PC-3 (cell line): ENCODE data around the gene SEC62. TPM values are rescaled to one million over a fixed set of nuclear protein-coding genes. Genes with fewer than 3 reads are reported as not detected.

ENCODE experiments used
- ATAC-seq: fragments of 200-7000 bp; cut with Tn5 transposase; 2 replicates; pipeline ENCODE4 v1.9.1; 2020; ENCODE audit warnings: mild to moderate bottlenecking, moderate library complexity
- BruUV-seq: library from RNA; stranded (reverse); fragments of 400-500 nt; replicated peaks from 2 replicates; lab custom pipeline; 2021; lab: Mats Ljungman, UMichigan
- CTCF ChIA-PET: fragments of 300-600 bp; sonication (Branson Sonifier 250); formaldehyde crosslinking; loops from one replicate; lab custom pipeline; 2022; ENCODE audit warnings: antibody characterized with exemption; lab: Charles Lee
- POLR2A ChIA-PET: fragments of 300-600 bp; sonication (Branson Sonifier 250); formaldehyde crosslinking; loops from one replicate; lab custom pipeline; 2022; ENCODE audit warnings: antibody characterized with exemption; ENCODE audit not compliant: unreplicated experiment; lab: Charles Lee
- DNase-seq: peaks from one replicate; pipeline ENCODE4 v3.0.0-alpha.2; 2015
- H2AFZ ChIP-seq: fragments of 300-600 bp; sonication (generic); 2 replicates; pipeline ENCODE4 v1.6.0; 2016; ENCODE audit warnings: antibody characterized with exemption, low read length
- H3F3A ChIP-seq: fragments of 300-600 bp; sonication (generic); one replicate; pipeline ENCODE4 v1.6.0; 2017; ENCODE audit warnings: antibody characterized with exemption, low read length, control low read depth, mild to moderate bottlenecking; ENCODE audit not compliant: unreplicated experiment
- H3K27ac ChIP-seq: fragments of 300-600 bp; sonication (generic); 2 replicates; pipeline ENCODE4 v1.5.1; 2016; ENCODE audit warnings: mild to moderate bottlenecking, low read length
- H3K27me3 ChIP-seq: fragments of 300-600 bp; sonication (generic); 2 replicates; pipeline ENCODE4 v1.6.1; 2016; ENCODE audit warnings: low read length, mixed read lengths
- H3K36me3 ChIP-seq: fragments of 300-600 bp; sonication (generic); 2 replicates; pipeline ENCODE4 v1.6.1; 2016; ENCODE audit warnings: low read depth, mixed run types, low read length, mixed read lengths
- H3K4me1 ChIP-seq: fragments of 300-600 bp; sonication (generic); 2 replicates; pipeline ENCODE4 v1.5.1; 2016; ENCODE audit warnings: low read length; ENCODE audit not compliant: insufficient read depth
- H3K4me2 ChIP-seq: fragments of 300-600 bp; sonication (generic); 2 replicates; pipeline ENCODE4 v1.6.0; 2016; ENCODE audit warnings: low read length
- H3K4me3 ChIP-seq: fragments of 300-600 bp; sonication (generic); 2 replicates; pipeline ENCODE4 v1.5.1; 2016; ENCODE audit warnings: mild to moderate bottlenecking, low read length, mixed read lengths
- H3K79me2 ChIP-seq: fragments of 300-600 bp; sonication (generic); 2 replicates; pipeline ENCODE4 v1.6.1; 2017; ENCODE audit warnings: low read length, mixed read lengths
- H3K9ac ChIP-seq: fragments of 300-600 bp; sonication (generic); 2 replicates; pipeline ENCODE4 v1.6.0; 2016; ENCODE audit warnings: mild to moderate bottlenecking, low read length
- H3K9me2 ChIP-seq: fragments of 300-600 bp; sonication (generic); replicated peaks from 2 replicates; pipeline ENCODE4 v1.6.1; 2016; ENCODE audit warnings: mixed run types, low read length, mixed read lengths
- H3K9me3 ChIP-seq: fragments of 300-600 bp; sonication (generic); 2 replicates; pipeline ENCODE4 v1.6.1; 2016; ENCODE audit warnings: low read length, mixed read lengths
- H4K20me1 ChIP-seq: fragments of 300-600 bp; sonication (generic); 2 replicates; pipeline ENCODE4 v1.6.1; 2016; ENCODE audit warnings: low read length, mixed read lengths
- CTCF ChIP-seq: fragments of 300-600 bp; sonication (generic); conservative IDR thresholded peaks from 2 replicates; pipeline ENCODE4 v1.5.1; 2017; ENCODE audit warnings: antibody characterized with exemption, low read depth, mild to moderate bottlenecking, low read length
- EZH2 ChIP-seq: fragments of 300-600 bp; sonication (generic); IDR thresholded peaks from one replicate; pipeline ENCODE4 v1.6.1; 2017; ENCODE audit warnings: antibody characterized with exemption, mild to moderate bottlenecking, low read length; ENCODE audit not compliant: unreplicated experiment
- EZH2phosphoT487 ChIP-seq: fragments of 300-600 bp; sonication (generic); IDR thresholded peaks from 2 replicates; pipeline ENCODE4 v1.6.1; 2018; ENCODE audit warnings: mild to moderate bottlenecking, antibody characterized with exemption, low read length, borderline replicate concordance
- intact Hi-C: fragments of 100-400 bp; cut with micrococcal nuclease; formaldehyde crosslinking; loops from 2 replicates; pipeline ENCODE4 v1.9.0; 2023
- total RNA-seq: library from RNA; depleted of rRNA; stranded (reverse); fragments of >200 nt; gene quantifications from 2 replicates; pipeline ENCODE4 v1.2.3, GENCODE V29; 2014

The SEC62 gene
- total RNA-seq, 1 experiment from 2014 or later = 31.8 TPM

- TF ChIP-seq EZH2 = no peak
- TF ChIP-seq EZH2phosphoT487 = no peak
- no peak for TF ChIP-seq CTCF
- no peak overlapping the region for H3K4me2 ChIP-seq
- ATAC-seq = no peak
- no peaks in the 10 kb centered on the region for H3F3A ChIP-seq
- H3K36me3 ChIP-seq = no peaks in the 10 kb centered on the region
- H4K20me1 ChIP-seq = no peaks in the 10 kb centered on the region
- no peaks in the 10 kb centered on the region for H3K79me2 ChIP-seq
- no peaks in the 10 kb centered on the region for H3K9me3 ChIP-seq
- ChIA-PET POLR2A (no interaction called here), CTCF (no interaction called here)
- intact Hi-C loops = no loop called here
- no TSS peak for BruUV-seq
- H2AFZ ChIP-seq = no peak overlapping the region
- H3K4me3 ChIP-seq = no peak overlapping the region
- no peaks in the 10 kb centered on the region for H3K27me3 ChIP-seq
- DNase-seq = no peak
- H3K27ac ChIP-seq = no peak overlapping the region
- H3K4me1 ChIP-seq = no peaks in the 10 kb centered on the region
- no peak overlapping the region for H3K9ac ChIP-seq
- no peaks in the 10 kb centered on the region for H3K9me2 ChIP-seq
Observed at GRCh38 chr3:170003881-170004356, 37.3 kb downstream of the SEC62 start.

DNA sequence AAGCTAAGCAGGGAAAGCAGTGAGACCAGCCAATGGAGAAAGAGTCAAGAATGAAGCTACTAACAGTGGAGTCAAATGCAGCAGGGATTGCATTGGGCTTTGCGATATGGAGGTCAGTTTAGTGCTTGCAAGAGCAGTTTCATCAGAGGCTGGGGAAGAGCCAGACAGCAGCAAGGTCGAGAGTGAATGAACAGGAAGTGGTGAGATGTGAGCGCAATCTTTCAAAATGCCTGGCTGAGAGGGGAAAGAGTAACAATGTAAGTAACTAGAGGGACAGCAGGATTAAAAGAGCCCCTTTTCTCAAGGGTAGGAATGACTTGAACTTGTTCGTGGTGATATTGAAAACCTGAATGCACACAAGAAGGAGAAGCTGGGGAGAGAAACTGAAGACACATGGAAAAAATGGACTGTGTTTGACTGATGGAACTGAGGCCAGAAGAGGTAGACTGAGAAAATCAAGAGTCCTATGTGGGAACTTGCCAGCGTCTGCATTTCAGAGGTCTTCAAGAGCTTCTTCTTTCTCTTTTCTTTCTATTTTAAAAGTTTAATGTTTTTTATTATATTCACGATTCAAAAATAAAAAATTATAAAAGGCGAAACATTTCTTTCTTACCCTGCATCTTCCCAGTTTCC lies 40.5 kb downstream of the SEC62 start:
- ChIA-PET CTCF (interaction anchor here (0.6 kb wide), 1 partner anchor 8 kb away, joined by 3 read pairs; no protein-coding TSS in a partner anchor), POLR2A (interaction anchor here (0.7 kb wide), 1 partner anchor 235 kb away, joined by 7 read pairs; no protein-coding TSS in a partner anchor)
- H3K36me3 ChIP-seq = no peaks in the 10 kb centered on the region
- H3K9me3 ChIP-seq = no peaks in the 10 kb centered on the region
- no peak overlapping the region for H2AFZ ChIP-seq
- no peak overlapping the region for H3K9ac ChIP-seq
- no peaks in the 10 kb centered on the region for H3K9me2 ChIP-seq
- H3F3A ChIP-seq = no peaks in the 10 kb centered on the region
- H3K4me1 ChIP-seq = no peaks in the 10 kb centered on the region
- no peak for DNase-seq
- H3K27me3 ChIP-seq = no peaks in the 10 kb centered on the region
- no peak for TF ChIP-seq EZH2
- TF ChIP-seq CTCF = no peak
- TF ChIP-seq EZH2phosphoT487 = no peak
- H3K4me2 ChIP-seq = no peak overlapping the region
- H4K20me1 ChIP-seq = no peaks in the 10 kb centered on the region
- H3K4me3 ChIP-seq = no peak overlapping the region
- no peak for ATAC-seq
- no peaks in the 10 kb centered on the region for H3K79me2 ChIP-seq
- intact Hi-C loops = no loop called here
- BruUV-seq = no TSS peak
- no peak overlapping the region for H3K27ac ChIP-seq

- ChIA-PET POLR2A (no interaction called here), CTCF (no interaction called here)
- H3K9ac ChIP-seq = no peak overlapping the region
- intact Hi-C loops = no loop called here
- no peak for ATAC-seq
- no peak overlapping the region for H3K4me2 ChIP-seq
- H2AFZ ChIP-seq = no peak overlapping the region
- H3K9me2 ChIP-seq = no peaks in the 10 kb centered on the region
- no peaks in the 10 kb centered on the region for H4K20me1 ChIP-seq
- TF ChIP-seq EZH2phosphoT487 (no peak), EZH2 (no peak), CTCF (no peak)
- no peaks in the 10 kb centered on the region for H3K4me1 ChIP-seq
- H3K79me2 ChIP-seq = no peaks in the 10 kb centered on the region
- BruUV-seq = no TSS peak
- DNase-seq = no peak
- H3K36me3 ChIP-seq = no peaks in the 10 kb centered on the region
- H3K27ac ChIP-seq = no peak overlapping the region
- H3K4me3 ChIP-seq = no peak overlapping the region
- H3F3A ChIP-seq = no peaks in the 10 kb centered on the region
- H3K27me3 ChIP-seq = no peaks in the 10 kb centered on the region
- H3K9me3 ChIP-seq = no peaks in the 10 kb centered on the region
Observed at GRCh38 chr3:170010498-170010897, 43.9 kb downstream of the SEC62 start.
